AG10803 (cell line): ENCODE measurements around the gene PRKAG2.

Experiments
- DNase-seq: peaks from one replicate; pipeline ENCODE4 v3.0.0; 2010; ENCODE audit warnings: low read depth
- H3K4me3 ChIP-seq: 2 replicates; pipeline ENCODE4 v1.5.1; 2011; ENCODE audit warnings: mild to moderate bottlenecking, low read length, control low read depth
- TF ChIP-seq, protein P1 (sequence below): conservative IDR thresholded peaks from 2 replicates; pipeline ENCODE4 v1.5.1; 2011; ENCODE audit warnings: mild to moderate bottlenecking, low read length, control low read depth, inconsistent platforms

Gene PRKAG2

DNA sequence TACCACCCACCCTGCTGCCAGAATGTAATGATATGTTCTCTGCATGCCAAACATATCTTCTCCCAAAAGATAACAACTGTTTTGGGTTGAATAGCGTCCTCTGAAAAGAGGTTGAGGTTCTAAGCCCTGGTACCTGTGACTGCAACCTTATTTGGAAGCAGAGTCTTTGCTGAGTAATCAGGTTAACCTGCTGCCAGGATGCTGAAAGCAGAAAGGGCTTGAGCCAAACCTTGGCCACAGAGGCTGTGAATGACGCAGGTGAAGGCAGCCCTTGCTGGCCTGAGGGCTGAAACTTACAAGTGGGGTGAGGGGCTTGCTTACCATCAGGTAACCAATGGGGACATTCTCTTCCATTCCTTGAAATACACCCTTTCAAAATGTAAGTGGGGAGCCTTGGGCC lies 205.4 kb downstream of the PRKAG2 start:
- TF ChIP-seq, protein P1, sequence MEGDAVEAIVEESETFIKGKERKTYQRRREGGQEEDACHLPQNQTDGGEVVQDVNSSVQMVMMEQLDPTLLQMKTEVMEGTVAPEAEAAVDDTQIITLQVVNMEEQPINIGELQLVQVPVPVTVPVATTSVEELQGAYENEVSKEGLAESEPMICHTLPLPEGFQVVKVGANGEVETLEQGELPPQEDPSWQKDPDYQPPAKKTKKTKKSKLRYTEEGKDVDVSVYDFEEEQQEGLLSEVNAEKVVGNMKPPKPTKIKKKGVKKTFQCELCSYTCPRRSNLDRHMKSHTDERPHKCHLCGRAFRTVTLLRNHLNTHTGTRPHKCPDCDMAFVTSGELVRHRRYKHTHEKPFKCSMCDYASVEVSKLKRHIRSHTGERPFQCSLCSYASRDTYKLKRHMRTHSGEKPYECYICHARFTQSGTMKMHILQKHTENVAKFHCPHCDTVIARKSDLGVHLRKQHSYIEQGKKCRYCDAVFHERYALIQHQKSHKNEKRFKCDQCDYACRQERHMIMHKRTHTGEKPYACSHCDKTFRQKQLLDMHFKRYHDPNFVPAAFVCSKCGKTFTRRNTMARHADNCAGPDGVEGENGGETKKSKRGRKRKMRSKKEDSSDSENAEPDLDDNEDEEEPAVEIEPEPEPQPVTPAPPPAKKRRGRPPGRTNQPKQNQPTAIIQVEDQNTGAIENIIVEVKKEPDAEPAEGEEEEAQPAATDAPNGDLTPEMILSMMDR, result no peak
- DNase-seq, result no peak
- no peak overlapping the region for H3K4me3 ChIP-seq

DNA sequence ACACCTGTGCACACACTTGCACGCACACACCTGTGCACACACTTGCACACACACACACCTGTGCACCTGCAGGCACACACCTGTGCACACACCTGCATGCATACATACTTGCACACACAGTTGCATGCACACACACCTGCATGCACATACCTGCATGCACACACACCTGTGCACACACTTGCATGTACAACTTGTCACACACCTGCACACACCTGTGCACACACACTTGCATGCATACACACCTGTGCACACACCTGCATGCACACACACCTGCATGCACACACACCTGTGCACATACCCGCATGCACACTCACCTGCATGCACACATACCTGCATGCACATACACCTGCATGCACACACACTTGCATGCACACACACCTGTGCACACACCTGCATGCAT lies 207.2 kb downstream of the PRKAG2 start:
- H3K4me3 ChIP-seq, result no peak overlapping the region
- TF ChIP-seq, protein P1, result no peak
- DNase-seq, result no peak

DNA sequence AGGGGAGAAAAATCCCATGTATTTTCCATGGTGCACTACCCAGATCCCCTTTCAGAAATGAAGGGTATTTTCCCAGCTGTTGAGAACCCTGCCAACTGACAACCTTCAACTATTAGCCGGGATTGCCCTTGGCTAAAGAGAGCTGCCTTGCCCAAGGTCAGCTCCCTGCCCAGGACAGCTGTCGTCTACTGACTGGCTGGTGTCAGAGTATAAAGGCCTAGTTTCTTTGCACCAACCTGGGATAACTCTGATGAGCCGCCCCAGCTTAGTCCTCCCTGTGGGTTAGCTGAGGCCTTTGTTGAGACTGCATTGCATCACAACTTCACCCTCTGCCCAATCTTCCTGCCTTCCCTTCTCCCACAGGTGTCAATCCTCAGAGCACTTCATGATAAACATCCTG lies 210.0 kb downstream of the PRKAG2 start:
- no peak overlapping the region for H3K4me3 ChIP-seq
- no peak for DNase-seq
- TF ChIP-seq, protein P1, result no peak

DNA sequence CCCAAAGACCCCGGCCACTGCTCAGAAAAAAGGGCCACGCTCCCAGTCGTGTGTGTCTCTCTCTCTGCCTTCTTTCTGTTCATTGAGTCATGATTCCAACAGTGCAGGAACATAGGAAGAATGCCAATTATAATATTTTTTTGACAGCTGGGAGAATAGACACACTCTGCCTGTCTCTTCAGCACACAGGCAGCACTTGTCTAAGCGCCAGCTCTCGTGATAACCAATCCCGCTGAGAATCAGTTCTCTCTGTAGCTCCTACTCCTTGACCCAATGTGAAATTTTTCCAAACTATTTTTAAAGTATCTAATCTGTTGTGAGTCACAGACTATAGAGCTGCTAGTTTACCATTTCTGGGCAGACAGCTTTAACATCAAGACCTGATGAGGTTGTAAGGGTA lies 211.5 kb downstream of the PRKAG2 start:
- no peak overlapping the region for H3K4me3 ChIP-seq
- TF ChIP-seq, protein P1, result no peak
- DNase-seq, result peak; percentile 87

DNA sequence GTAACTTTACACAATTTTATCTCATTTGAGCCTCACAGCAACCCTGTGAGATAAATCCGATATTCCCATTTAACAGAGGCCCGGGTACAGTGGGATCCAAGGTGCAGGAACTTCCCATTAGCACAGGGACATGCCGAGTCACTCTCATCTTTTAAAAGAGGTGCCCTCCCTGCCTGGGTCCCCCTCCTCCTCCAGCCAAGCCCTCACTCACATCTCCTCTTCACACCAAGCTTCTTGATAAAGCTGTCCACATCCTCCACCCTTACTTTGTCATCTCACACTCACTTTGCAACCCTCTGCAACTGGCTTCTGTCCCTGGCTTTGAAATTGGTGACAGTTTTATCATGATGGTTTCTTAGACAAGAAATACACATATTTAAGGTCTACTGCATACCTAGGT lies 212.6 kb downstream of the PRKAG2 start:
- TF ChIP-seq, protein P1, result no peak
- no peak for DNase-seq
- H3K4me3 ChIP-seq, result no peak overlapping the region

DNA sequence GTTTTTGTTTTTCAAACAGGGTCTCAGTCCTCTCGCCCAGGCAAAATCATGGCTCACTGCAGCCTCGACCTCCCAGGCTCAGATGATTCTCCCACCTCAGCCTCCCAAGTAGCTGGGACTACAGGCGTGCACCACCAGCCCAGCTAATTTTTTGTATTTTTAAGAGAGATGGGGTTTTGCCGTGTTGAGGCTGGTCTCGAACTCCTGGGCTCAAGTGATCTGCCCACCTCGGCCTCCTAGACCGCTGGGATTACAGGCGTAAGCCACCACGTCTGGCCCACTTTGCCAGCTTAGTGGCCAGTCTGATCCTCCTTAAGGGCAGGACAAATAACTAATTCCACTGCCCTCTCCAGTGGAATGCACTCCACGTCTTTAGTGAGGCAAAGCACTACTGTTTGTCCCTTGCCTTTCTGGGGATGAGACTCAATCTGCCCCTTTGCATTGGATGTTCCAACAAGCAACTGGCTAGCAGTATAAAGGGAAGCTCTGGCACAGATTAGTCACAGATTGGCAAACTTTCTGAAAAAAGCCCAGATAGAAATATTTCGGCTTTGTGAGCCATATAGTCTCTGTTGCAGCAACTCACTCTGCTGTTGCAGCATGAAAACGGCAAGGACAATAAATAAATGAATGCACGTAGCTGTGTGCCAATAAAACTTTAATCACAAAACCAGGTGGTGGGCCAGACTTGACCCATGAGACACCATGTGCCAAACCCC lies 213.4 kb downstream of the PRKAG2 start:
- DNase-seq, result peak; percentile 69
- H3K4me3 ChIP-seq, result no peak overlapping the region
- TF ChIP-seq, protein P1, result no peak

DNA sequence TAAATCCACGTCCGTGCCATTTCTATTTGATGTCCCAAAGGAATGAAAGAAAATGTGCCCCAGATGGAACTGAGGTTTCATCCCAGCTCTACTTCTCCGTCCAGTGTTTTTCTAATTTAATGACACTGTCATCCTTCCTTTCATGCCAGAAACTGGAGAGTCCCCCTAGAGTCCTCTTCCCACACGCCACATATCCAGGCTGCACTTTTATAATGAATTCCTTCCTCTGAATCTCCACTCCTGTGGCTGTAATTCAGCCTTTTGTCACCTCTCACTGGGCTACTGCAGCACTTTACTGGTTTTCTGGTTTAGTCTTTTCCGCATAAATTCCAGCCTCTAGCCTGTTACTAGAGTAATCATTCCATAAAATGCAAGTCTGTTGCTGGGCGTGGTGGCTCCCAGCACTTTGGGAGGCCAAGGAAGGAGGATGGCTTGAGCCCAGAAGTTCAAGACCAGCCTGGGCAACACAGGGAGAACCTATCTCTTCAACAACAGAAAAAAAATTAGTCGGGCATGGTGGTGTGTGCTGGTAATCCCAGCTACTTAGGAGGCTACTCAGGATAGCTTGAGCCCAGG lies 214.6 kb downstream of the PRKAG2 start:
- DNase-seq, result peak; percentile 60
- H3K4me3 ChIP-seq, result no peak overlapping the region
- TF ChIP-seq, protein P1, result 0 out of 2 replicates have a peak, but pooled peaks have one; percentile 10
